Calu3 (cell line): ENCODE results near the gene JPT2. TPM values are rescaled to one million over a fixed set of nuclear protein-coding genes. Genes with fewer than 3 reads are reported as not detected.
A peak's percentile ranks its signal among the peaks of the same experiment; 100 is the strongest.

Experiments
- BruUV-seq: library from RNA; stranded (reverse); fragments of 400-500 nt; replicated peaks from 2 replicates; lab custom pipeline; 2021; lab: Mats Ljungman, UMichigan
- CTCF ChIA-PET: fragments of 300-600 bp; sonication (Branson Sonifier 250); formaldehyde crosslinking; loops from one replicate; lab custom pipeline; 2022; ENCODE audit warnings: antibody characterized with exemption; lab: Charles Lee
- DNase-seq: peaks from one replicate; pipeline ENCODE4 v3.0.0; 2022
- H3K27ac Mint-ChIP-seq: one replicate; pipeline ENCODE4 v1.8.0; 2022; ENCODE audit warnings: mixed read lengths; ENCODE audit not compliant: unreplicated experiment
- H3K27me3 Mint-ChIP-seq: one replicate; pipeline ENCODE4 v1.8.0; 2022; ENCODE audit warnings: mixed read lengths; ENCODE audit not compliant: unreplicated experiment
- H3K36me3 Mint-ChIP-seq: one replicate; pipeline ENCODE4 v1.8.0; 2022; ENCODE audit warnings: mild to moderate bottlenecking, moderate library complexity, mixed read lengths; ENCODE audit not compliant: insufficient read depth, unreplicated experiment
- H3K4me1 Mint-ChIP-seq: one replicate; pipeline ENCODE4 v1.8.0; 2022; ENCODE audit warnings: mild to moderate bottlenecking, low read depth, mixed read lengths; ENCODE audit not compliant: unreplicated experiment
- H3K4me3 Mint-ChIP-seq: one replicate; pipeline ENCODE4 v1.8.0; 2022; ENCODE audit warnings: mild to moderate bottlenecking, low read depth, moderate library complexity, mixed read lengths; ENCODE audit not compliant: unreplicated experiment
- H3K9me3 Mint-ChIP-seq: one replicate; pipeline ENCODE4 v1.8.0; 2022; ENCODE audit warnings: low read depth, mixed read lengths; ENCODE audit not compliant: unreplicated experiment
- intact Hi-C: fragments of 100-400 bp; cut with micrococcal nuclease; formaldehyde crosslinking; loops from one replicate; pipeline ENCODE4 v1.10.0; 2022; ENCODE audit not compliant: unreplicated experiment
- total RNA-seq: library from RNA; stranded (reverse); gene quantifications from 2 replicates; pipeline ENCODE4 v1.2.3, GENCODE V29; 2022
- TF ChIP-seq, protein P1 (sequence below): fragments of 200-600 bp; IDR thresholded peaks from one replicate; pipeline ENCODE4 v1.8.0; 2022; ENCODE audit warnings: antibody characterized with exemption; ENCODE audit not compliant: unreplicated experiment

Gene JPT2
- total RNA-seq, 1 experiment from 2014 or later = 185 TPM

DNA sequence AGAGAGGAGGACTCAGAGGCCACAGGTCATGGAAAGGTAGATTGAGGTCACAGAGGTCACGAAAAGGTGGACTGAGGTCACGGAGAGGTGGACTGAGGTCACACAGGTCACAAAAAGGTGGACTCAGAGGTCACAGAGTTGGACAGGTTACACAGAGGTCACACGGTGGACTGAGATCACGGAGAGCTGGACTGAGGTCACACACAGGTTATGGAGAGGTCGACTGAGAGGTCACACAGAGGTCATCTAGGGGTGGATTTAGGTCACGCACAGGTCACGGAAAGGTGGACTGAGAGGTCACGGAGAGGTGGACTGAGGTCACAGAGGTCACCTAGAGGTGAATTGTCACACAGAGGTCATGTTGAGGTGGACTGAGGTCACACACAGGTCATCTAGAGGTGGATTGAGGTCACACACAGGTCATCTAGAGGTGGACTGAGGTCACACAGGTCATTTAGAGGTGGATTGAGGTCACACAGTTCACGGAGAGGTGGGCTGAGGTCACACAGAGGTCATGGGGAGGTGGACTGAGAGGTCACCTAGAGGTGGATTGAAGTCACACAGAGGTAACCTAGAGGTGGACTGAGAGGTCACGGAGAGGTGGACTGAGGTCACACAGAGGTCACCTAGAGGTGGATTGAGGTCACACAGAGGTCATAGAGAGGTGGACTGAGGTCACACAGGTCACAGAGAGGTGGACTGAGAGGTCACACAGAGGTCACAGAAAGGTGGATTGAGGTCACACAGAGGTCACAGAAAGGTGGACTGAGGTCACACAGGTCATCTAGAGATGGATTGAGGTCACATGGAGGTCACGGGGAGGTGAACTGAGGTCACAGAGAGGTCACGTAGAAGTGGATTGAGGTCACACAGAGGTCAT lies 26.7 kb upstream of the JPT2 start:
- TF ChIP-seq, protein P1, sequence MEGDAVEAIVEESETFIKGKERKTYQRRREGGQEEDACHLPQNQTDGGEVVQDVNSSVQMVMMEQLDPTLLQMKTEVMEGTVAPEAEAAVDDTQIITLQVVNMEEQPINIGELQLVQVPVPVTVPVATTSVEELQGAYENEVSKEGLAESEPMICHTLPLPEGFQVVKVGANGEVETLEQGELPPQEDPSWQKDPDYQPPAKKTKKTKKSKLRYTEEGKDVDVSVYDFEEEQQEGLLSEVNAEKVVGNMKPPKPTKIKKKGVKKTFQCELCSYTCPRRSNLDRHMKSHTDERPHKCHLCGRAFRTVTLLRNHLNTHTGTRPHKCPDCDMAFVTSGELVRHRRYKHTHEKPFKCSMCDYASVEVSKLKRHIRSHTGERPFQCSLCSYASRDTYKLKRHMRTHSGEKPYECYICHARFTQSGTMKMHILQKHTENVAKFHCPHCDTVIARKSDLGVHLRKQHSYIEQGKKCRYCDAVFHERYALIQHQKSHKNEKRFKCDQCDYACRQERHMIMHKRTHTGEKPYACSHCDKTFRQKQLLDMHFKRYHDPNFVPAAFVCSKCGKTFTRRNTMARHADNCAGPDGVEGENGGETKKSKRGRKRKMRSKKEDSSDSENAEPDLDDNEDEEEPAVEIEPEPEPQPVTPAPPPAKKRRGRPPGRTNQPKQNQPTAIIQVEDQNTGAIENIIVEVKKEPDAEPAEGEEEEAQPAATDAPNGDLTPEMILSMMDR = no peak
- peaks cover under 1% of the 10 kb centered on the region for H3K4me1 Mint-ChIP-seq
- CTCF ChIA-PET = no interaction called here
- DNase-seq = peak; percentile 25
- intact Hi-C loops = no loop called here
- H3K36me3 Mint-ChIP-seq = peaks cover 46% of the 10 kb centered on the region
- peak overlapping the region; percentile 14 for H3K4me3 Mint-ChIP-seq
- H3K27me3 Mint-ChIP-seq = no peaks in the 10 kb centered on the region
- BruUV-seq = no TSS peak
- peaks cover 11% of the 10 kb centered on the region for H3K9me3 Mint-ChIP-seq
- peak overlapping the region; percentile 89 for H3K27ac Mint-ChIP-seq

DNA sequence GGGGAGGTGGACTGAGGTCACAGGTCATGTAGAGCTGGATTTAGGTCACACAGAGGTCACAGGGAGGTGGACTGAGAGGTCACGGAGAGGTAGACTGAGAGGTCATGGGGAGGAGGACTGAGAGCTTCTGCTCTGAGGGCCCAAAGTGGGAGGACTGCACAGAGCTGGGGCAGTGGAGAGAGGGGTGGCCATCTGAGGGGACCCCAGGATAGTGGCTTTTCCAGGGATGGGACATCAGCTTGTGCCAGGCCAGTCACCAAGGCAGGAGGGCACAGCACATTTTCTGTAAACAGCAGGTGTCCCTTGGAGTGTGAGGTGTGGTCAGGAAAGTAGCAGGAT lies 26.1 kb upstream of the JPT2 start:
- CTCF ChIA-PET = interaction anchor here (0.9 to 1.0 kb wide), 2 partner anchors 18 to 54 kb away, joined by 3 read pairs; partner anchors contain the start of gene MAPK8IP3
- Mint-ChIP-seq H3K36me3 (peaks cover 46% of the 10 kb centered on the region), H3K27me3 (no peaks in the 10 kb centered on the region), H3K27ac (peak overlapping the region; percentile 89), H3K9me3 (peaks cover 11% of the 10 kb centered on the region), H3K4me1 (no peaks in the 10 kb centered on the region), H3K4me3 (no peak overlapping the region)
- intact Hi-C loops = no loop called here
- DNase-seq = no peak
- BruUV-seq = no TSS peak
- TF ChIP-seq, protein P1 = no peak

DNA sequence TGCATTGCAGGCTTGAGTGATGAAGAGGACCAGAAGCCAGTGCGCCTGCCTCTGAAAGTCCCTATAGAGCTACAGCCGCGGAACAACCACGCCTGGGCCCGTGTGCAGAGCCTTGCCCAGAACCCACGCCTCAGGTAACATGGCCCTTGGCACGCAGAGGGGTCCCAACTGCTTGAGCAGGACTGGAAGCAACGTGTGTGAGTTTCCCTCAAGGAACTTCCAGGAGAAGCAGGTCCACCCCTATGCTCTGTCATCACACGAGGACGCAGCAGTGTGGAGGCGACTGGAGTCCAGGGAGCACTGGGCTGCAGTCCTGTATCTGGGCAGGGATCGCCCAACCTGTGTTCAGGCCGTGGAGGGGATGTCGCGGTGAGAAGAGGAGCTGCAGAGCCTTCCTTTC lies 25.1 kb upstream of the JPT2 start:
- CTCF ChIA-PET = interaction anchor here (1.0 kb wide), 1 partner anchor 53 kb away, joined by 3 read pairs; the partner anchor contains the start of gene MAPK8IP3
- intact Hi-C loops = no loop called here

DNA sequence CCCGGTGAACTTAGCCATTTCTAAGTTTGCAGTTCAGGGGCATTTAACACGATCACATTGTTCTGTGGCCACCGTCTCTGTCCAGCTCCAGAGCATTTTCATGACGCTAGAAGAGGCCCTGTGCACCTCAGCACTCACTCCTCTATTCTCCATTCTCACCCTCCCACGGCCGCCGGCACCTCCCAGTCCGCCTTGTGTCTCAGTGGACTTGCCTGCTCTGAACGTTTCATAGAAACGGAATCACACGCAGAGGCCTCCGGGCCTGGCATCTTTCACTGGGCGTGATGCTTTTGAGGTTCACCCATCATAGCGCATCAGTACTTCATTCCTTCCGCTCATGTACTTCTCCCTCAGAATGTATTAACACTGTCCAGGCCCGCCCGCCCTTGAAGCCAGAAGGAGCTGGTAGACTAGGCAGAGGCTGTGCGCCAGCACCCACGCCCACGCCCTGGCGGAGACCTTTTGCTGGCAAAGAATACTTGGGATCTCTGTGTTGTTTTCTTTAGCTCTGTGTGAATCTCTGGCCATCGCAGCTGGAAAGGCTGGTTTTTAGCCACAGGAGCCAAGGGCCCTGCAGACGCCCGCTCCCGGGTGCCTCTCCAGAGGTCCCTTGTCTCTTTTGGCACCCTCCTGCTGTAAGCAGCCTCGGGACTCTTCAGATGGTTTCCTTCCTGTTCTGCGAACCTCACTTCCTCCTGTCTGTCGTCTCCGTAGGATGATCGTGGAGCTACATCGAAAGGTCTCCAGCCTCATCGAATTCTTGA lies 23.4 kb upstream of the JPT2 start:
- intact Hi-C loops = no loop called here
- BruUV-seq = no TSS peak
- Mint-ChIP-seq H3K4me1 (no peaks in the 10 kb centered on the region), H3K36me3 (peaks cover 55% of the 10 kb centered on the region), H3K27ac (no peak overlapping the region), H3K9me3 (peaks cover 11% of the 10 kb centered on the region), H3K4me3 (no peak overlapping the region), H3K27me3 (no peaks in the 10 kb centered on the region)
- CTCF ChIA-PET = no interaction called here
- no peak for DNase-seq
- TF ChIP-seq, protein P1 = no peak

More for the DNA sequence above, 25.1 kb upstream of the JPT2 start:
- no TSS peak for BruUV-seq
- no peak for DNase-seq
- H3K4me1 Mint-ChIP-seq = no peaks in the 10 kb centered on the region
- H3K27ac Mint-ChIP-seq = no peak overlapping the region
- H3K9me3 Mint-ChIP-seq = peaks cover 11% of the 10 kb centered on the region
- TF ChIP-seq, protein P1 = no peak
- H3K4me3 Mint-ChIP-seq = no peak overlapping the region
- peaks cover 41% of the 10 kb centered on the region for H3K36me3 Mint-ChIP-seq
- H3K27me3 Mint-ChIP-seq = no peaks in the 10 kb centered on the region
